NCI-H2227 treated with DMSO at 0.1 percent for 48 hours (cell line): ENCODE results near the gene GLTPD2.
A peak's percentile ranks its signal among the peaks of the same experiment; 100 is the strongest.
"Not testable (repeated sequence)": the region's sequence is repeated elsewhere in the genome, so short reads cannot be mapped to it uniquely, and the experiment has no call there.

ENCODE experiments used
- DNase-seq: peaks from one replicate; lab custom pipeline; 2025; lab: John Stamatoyannopoulos, UW

GLTPD2 gene

DNA sequence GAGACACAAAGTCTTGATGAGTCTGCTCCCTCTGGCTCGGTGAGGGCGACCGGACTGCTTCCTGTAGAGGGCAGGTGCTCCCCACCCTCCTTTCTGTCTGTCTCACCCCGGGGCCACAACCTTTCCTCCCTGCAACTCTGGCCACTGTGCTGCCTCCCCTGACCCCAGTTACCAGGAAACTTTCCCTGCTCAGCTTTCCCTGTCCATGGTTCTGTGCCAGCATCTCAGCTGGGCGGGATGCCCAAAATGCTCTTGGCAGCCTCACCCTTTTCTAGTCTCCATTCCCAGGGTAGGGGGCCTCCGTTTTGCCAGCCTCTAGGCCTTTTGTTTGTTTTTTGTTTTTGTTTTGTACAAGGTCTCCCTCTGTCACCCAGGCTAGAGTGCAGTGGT, 19.6 kb downstream of the GLTPD2 start:
- DNase-seq = no peak

DNA sequence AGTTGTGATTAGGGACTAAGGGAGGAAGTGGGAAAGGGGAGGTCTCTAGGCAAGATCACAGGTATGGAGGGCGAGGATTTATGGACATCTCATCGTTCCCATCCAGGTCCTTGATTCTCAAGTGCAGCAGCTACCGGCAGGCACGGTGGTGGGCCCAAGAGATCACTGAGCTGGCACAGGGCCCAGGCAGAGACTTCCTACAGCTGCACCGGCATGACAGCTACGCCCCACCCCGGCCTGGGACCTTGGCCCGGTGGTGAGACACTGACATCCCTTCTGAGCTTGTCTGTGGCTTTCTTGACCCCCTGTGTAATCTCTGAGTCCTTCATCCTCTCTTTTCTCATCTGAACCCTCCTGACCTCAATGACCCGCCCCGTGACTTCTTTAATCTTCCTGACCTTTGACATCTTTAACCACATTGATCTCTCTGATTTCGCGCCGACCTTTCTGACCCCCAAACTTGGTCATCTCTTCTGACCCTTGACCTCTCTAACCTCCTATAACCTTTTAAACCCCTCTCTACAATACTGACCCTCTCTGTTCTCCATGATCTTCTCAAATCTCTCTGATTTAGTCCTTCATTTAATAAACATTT, 22.0 kb downstream of the GLTPD2 start:
- DNase-seq = no peak

GRCh38 chr17:4811471-4811870, 22.7 kb downstream of the GLTPD2 start:
- DNase-seq = no peak

DNA sequence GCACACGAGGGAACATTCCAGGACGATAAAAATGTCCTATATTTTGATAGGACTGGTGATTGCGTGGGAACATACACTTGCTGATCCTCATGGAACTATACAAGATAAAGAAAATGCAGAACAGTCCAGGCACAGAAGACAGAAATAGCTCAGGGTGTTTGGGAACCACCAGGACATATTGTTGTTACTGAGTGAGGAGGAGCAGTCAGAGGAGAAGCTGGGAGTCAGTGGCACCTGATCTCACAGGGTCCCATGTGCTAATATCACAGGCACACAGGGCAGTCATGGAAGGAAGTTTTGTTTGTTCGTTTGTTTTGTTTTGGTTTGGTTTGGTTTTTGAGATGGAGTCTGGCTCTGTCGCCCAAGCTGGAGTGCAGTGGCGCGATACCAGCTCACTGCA, 23.9 kb downstream of the GLTPD2 start:
- no peak for DNase-seq

GRCh38 chr17:4815043-4815675, 26.4 kb downstream of the GLTPD2 start:
- DNase-seq = no peak

DNA sequence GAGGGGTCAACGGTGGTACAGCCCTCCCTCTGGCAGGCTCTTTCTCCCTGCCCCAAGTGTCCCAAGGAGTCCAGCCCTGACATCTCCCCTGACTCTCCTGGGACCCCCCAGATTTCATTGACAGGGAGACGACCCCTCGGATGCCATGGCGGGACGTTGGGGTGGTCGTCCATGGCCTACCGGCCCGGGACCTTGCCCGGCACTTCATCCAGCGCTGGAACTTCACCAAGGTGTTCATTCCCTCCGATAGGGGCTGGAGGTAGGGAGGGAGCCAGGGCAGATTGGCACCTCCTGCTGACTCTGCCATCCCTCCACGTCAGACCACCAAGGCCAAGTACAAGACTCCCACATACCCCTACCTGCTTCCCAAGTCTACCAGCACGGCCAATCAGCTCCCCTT, 28.1 kb downstream of the GLTPD2 start:
- no peak for DNase-seq

- DNase-seq = no peak
Observed at GRCh38 chr17:4818276-4818675, 29.5 kb downstream of the GLTPD2 start.

- no peak for DNase-seq
Observed at GRCh38 chr17:4822835-4823234, 34.1 kb downstream of the GLTPD2 start.

DNA sequence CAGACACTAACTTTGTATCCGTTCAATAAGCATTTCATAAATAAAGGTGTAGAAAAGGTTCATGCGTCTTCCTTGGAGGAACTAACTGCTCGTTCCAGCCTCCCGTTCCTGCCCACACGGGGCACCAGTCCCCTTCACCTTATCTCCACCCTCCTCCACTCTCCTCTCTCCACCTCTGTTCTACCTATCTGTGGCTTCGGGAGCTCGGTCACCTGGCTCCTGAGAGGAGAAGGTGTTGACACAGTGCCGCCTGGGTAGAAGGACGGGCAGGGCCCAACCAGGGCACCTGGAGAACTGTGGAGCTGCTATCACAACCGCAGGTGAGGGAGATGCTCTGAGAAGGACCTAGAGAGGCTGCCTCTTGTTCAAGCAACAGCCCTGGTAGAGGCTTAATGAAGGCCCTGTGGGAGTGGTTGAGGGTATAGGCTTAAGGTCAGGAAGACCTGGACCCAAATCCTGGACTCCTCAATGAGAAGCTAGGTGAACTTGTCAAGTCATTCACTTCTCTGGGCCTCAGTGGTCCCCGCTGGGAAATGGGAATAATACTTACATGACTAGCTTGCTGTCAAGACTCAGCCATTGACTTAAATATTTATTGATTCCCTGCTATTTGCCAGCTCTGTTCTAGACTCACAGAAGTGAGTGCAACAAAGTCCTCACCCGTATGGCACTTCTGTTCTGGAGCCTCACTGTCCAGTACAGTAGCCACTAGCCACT, 34.8 kb downstream of the GLTPD2 start:
- DNase-seq = no peak

GRCh38 chr17:4827399-4827798, 38.6 kb downstream of the GLTPD2 start:
- DNase-seq = no peak

DNA sequence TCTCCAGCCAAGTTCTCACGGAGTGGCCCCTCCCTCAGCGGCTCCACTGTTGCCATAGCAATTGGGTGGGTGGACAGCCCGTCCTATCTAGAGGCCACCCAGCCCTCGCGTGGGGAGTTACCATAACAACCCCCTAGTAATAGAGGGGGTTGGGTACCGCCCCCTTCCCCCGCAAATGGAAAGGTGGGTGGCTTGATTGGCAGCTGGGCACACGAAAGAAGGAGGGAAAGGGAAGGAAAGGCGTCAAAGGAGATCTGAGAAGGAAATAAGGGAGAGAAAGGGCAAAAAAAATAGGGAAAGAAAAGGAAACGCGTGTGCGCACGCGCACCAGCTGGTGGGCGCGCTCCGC, 44.0 kb downstream of the GLTPD2 start:
- DNase-seq = not testable (repeated sequence)

DNA sequence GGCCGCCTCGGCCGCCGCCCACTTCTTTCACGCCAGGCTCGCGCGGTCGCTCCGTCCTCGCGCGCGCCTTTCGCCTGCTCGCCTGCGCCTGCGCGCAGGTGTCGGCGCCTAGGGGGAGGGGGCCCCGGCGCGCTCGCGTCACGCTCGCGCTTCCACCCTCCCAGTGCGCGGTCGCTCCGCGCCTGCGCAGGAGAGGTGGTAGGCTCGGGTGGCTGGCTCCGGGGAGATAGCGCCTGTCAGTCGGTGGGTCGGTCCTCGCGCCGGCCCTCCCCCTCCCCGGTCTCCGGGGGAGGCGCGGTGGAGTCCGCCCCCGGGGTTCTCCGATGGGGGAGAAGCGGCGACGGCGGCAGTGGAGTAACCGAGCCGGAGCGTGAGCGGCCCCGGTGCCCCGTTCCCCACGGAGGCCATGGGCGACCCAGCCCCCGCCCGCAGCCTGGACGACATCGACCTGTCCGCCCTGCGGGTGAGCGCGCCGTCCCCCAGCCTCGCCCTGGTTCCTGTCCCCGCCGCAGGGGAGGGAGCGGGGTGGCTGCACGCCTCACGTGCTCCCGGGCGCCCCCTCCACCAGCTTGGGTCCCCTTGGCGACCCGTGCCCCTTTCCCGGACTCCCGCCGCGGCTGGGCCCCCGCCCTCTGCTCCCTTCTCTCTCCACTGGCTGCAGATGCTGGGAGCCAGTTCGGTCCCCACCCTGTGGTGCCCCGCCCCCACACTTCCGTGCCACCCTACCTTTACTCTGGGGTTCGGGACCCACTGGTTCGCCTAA, 44.6 kb downstream of the GLTPD2 start, which contains the start of gene MINK1:
Gene MINK1, plus strand, starts transcription at position 163 of the 763 bp plus-strand sequence. Its CDS starts 244 bp downstream, at position 407.
- DNase-seq = peak; percentile 70

DNA sequence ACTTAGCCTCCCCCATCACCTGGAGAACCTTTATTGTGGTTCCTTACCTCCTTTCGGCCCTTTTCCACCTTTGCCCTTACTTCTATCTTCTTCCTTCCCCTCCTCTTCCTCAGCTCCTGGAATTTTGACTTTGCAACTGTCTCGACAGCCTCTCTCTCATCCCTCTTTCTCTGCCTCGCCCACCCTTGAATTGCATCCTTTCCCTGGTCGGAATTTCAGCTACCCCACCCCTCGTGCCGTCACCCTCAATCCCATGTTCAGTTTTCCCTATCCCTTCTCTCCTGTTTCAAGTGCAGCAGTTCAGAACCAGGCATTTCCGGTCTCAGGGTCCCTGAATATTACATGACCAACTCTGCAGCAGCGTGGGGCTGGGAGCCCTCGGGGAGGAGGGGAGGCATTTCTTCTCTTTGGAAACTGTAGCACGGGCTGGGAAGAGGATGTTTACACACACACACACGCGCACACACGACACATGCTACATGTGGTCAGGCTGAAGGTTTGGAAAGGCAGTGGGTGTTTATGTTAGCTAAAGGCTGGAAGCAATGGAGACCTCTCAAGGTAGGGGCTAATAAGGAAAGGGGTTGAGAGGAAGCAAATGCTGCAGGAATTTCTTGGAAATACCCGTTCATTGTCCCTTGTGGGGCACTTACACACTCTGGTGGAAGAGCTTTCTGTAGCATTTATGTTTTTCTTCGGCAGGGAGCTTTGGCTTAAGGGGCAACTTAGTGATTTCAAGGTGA, 45.3 kb downstream of the GLTPD2 start:
- no peak for DNase-seq

GRCh38 chr17:4834681-4835020, 45.9 kb downstream of the GLTPD2 start:
- DNase-seq = no peak

GRCh38 chr17:4836221-4836620, 47.5 kb downstream of the GLTPD2 start:
- DNase-seq = no peak

- no peak for DNase-seq
Observed at GRCh38 chr17:4837471-4838308, 48.9 kb downstream of the GLTPD2 start.

- no peak for DNase-seq
Observed at GRCh38 chr17:4838309-4838785, 49.6 kb downstream of the GLTPD2 start.

DNA sequence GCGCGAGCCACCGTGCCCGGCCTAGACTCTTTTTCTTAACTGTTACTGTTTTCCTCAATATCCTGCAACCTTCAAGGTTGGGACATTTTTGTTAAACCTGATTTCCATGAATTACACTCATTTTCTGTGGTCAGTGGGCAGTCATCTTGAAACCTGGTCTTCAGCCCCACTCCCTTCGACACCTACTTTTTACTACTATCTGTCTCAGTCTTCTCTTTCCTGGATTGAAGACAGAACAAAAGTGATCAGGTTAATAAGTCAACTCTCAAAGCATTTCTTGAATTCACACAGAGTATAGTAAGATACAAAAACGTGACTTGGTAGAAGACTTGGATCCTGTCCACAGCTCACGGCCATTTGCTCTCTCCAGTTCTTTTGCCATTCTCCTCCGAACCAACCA, 50.5 kb downstream of the GLTPD2 start:
- DNase-seq = no peak
